ENCODE measurements around the gene DAND5.
"Not testable (repeated sequence)": the region's sequence is repeated elsewhere in the genome, so short reads cannot be mapped to it uniquely, and the experiment has no call there.

DAND5 gene

GRCh38 chr19:12946092-12946721 is 23.2 kb upstream of the DAND5 start:
- DNase-seq = no peak

GRCh38 chr19:12946731-12947496 is 22.5 kb upstream of the DAND5 start:
- no peak for DNase-seq

GRCh38 chr19:12947702-12948611 is 21.4 kb upstream of the DAND5 start:
- no peak for DNase-seq

GRCh38 chr19:12948612-12949362 is 20.6 kb upstream of the DAND5 start:
- DNase-seq = no peak

- DNase-seq = no peak
Measured at GRCh38 chr19:12949363-12950283, 19.8 kb upstream of the DAND5 start.

- DNase-seq = not testable (repeated sequence)
Measured at GRCh38 chr19:12952050-12952449, 17.3 kb upstream of the DAND5 start.

- no peak for DNase-seq
Measured at GRCh38 chr19:12952488-12953137, 16.8 kb upstream of the DAND5 start.

GRCh38 chr19:12953138-12953798 is 16.1 kb upstream of the DAND5 start:
- no peak for DNase-seq

- DNase-seq = no peak
Measured at GRCh38 chr19:12953799-12954611, 15.4 kb upstream of the DAND5 start.

- no peak for DNase-seq
Measured at GRCh38 chr19:12954612-12954962, 14.8 kb upstream of the DAND5 start.

- not testable (repeated sequence) for DNase-seq
Measured at GRCh38 chr19:12955575-12955974, 13.8 kb upstream of the DAND5 start.

- DNase-seq = no peak
Measured at GRCh38 chr19:12955996-12956395, 13.4 kb upstream of the DAND5 start.

GRCh38 chr19:12956446-12957388 is 12.7 kb upstream of the DAND5 start, which contains the start of gene GADD45GIP1:
Gene GADD45GIP1 (minus strand): TSS chr19:12957223. CDS start chr19:12957212, 11 bp downstream.
- DNase-seq = peak; percentile 80

GRCh38 chr19:12957389-12957952 is 11.9 kb upstream of the DAND5 start:
- DNase-seq = not testable (repeated sequence)

GRCh38 chr19:12959481-12959880 is 9.9 kb upstream of the DAND5 start:
- no peak for DNase-seq

- peak; percentile 75 for DNase-seq
Measured at GRCh38 chr19:12965017-12965811, 4.2 kb upstream of the DAND5 start.

GRCh38 chr19:12965812-12966135 is 3.6 kb upstream of the DAND5 start:
- DNase-seq = no peak
